Measurements from ENCODE around the gene PBX3.

- no peak for TF ChIP-seq EZH2 (IDR thresholded peaks at IDR 0.05; ENCODE audit: insufficient read depth, poor library complexity, severe bottlenecking)
- no peak for TF ChIP-seq EZH2phosphoT487 (IDR thresholded peaks at IDR 0.05; ENCODE audit: insufficient read depth, low read depth)
Observed at GRCh38 chr9:125767349-125767748, 20.2 kb downstream of the PBX3 start.
